HG03575 (cell line): ENCODE results near the gene CCL27.

ENCODE experiments used
- ATAC-seq: cut with Tn5 transposase; IDR thresholded peaks from one replicate; pipeline ENCODE4 v1.9.1; 2021; ENCODE audit not compliant: unreplicated experiment, insufficient number of reproducible peaks, low FRiP score; ENCODE audit errors: extremely low read depth

The CCL27 gene

DNA sequence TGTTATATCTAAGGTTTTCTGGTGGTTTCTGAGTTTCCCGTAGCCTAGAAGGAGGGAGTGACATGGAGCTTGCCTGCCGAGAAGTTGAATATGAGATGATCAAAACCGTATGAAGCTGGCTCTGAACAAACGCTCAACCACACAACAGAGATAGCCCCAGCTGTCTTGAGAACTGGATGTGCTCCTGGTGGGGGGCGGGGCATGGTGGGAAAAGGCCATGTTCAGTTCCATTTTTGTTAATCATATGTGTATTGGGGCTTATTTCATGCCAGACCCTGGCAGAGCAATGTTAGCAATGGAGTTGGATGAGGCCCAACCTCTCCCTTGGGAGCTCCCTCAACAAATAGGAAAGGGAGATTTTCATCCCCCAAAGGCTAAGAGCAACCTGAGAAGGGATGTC, 23.8 kb upstream of the CCL27 start:
- no peak for ATAC-seq

DNA sequence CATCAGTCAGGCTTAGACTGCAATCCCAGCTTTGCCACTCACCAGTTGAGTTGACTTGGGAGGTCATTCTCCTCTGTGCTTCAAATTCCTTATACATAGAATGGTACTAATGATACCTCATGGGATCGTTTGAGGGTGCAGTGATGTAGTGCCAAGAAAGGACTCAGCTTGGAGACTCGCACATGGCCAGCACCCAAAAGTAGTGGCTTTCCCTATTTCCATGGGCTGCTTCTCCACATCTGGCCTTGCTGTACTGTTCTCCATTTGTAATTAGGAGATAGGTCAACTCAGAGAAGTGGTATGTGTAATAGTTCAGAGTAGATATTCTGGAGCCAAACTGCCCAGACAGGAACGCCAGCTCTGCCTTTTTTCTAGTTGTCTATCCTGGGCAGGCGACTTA, 23.1 kb upstream of the CCL27 start:
- no peak for ATAC-seq

DNA sequence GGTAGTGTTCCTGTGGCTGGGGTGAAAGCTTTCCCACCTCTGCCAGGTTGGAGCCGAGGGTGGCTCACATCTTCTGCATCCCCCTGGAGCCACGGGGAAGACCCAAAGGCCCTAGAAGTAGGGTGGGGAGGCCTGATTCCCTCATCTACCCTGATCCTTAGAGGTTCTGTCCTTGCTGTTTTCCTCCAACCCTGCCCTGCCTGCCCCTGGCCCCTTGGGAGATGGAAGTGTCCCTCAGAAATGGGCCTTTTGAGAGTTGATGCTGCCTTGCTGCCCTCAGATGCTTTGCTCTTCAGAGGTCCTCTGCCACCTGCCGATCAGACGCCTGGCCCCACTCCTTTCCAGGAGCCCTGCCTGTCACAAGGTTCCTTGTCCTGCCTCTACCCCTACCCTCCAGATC, 22.4 kb upstream of the CCL27 start:
- no peak for ATAC-seq

DNA sequence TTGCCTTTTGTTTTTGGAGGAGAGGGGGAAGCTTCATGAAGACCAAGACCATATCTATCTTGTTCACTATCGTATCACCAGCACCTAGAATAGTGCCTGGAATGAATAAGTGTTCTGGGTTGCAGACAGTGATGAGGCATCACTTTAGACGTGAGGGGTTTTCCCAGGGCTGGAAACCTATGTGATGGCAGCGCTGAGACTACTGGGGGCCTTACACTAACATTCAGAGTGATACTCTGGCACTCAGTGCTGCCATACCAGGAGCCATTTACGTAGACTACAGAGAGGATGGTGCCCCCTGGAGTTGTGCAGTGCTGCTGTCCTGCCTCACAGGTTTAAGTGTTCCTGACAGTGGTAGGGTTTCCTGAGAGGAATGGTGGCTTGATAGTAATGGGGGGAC, 21.7 kb upstream of the CCL27 start:
- no peak for ATAC-seq

GRCh38 chr9:34675869-34676268, 13.4 kb upstream of the CCL27 start:
- no peak for ATAC-seq

DNA sequence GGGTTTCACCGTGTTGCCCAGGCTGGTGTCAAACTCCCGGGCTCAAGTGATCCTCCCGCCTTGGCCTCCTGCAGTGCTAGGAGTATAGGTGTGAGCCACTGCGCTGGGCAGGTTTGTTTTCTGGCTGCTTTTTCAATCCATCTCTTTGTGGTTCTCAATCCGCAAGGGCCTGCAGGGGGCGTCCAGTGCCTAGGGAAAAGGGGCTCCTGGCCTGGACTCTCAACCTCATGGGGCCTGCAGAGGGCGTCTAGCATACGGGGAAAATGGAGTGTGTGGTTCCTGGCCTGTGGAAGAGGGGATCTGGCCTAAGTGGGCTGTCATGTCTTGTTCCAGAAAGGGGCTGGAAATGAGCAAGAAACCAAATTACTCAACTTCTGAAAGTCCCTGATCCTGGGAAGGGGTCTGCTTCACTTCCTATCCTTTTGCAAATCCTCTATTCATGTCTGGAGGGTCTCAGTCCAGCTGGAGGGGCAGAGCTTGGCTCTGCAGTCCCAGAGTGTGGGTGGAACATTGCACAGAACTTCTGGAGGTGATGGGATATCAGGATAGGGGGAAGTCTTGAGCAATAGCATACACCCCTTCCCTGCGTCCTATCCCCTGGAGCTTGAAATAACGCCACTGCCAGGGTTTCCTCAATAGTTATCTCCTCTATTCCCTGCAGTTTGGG, 12.7 kb upstream of the CCL27 start:
- no peak for ATAC-seq

GRCh38 chr9:34674440-34674839, 12.0 kb upstream of the CCL27 start:
- no peak for ATAC-seq

DNA sequence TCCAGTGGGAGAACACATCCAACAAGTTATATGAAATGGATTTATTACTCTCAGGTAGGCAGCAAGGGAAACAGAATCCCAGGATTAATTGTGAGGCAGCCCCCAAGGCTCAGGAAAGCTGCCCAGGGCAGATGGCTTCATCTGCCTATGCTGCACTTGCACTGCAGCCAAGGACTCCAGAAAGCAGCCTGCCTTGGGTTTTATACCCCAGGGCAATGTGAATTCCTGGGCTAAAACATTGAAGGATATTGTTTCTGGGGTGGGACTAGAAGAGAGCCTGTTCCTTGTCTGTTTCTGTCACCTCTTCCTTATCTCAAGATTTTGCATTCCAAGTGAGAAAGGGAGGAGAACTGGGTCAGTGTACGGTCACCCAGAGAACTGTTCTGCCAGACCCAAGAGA, 8.8 kb upstream of the CCL27 start:
- no peak for ATAC-seq

DNA sequence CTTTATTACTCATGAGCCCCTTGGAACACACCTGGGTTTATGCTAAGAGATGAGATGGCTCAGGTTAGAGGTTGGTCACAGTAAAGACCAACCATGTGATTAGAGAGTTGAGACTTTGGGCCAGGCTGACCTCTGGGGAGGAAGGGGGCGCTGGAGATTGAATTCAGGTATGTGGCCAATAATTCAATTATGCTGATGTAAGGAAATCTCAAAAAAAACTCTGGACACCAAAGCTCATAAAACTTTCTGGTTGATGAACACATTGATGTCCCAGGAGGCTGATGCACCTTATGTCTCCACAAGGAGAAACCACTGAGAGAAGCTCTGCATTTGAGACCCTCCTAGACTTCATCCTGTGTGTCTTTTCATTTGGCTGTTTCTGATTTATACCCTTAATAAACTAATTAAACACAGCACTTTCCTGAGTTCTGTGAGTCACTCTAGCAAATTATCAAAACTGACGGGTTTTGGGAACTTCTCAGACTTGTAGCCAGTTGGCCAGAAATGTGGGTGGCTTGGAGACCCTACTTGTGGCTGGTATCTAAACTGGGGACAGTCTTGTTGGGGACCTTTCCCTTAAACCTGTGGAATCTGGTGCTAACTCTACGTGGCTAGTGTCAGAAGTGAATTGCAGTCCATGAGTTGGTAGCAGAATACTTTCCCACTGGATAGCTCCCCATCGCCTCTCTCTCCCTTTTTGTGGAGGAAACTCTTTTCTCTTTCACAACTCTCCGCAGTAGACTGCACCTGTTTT, 7.5 kb upstream of the CCL27 start:
- no peak for ATAC-seq

- ATAC-seq = no peak
Observed at GRCh38 chr9:34665381-34666250, 3.2 kb upstream of the CCL27 start.

- ATAC-seq = no peak
Observed at GRCh38 chr9:34665067-34665380, 2.6 kb upstream of the CCL27 start.

DNA sequence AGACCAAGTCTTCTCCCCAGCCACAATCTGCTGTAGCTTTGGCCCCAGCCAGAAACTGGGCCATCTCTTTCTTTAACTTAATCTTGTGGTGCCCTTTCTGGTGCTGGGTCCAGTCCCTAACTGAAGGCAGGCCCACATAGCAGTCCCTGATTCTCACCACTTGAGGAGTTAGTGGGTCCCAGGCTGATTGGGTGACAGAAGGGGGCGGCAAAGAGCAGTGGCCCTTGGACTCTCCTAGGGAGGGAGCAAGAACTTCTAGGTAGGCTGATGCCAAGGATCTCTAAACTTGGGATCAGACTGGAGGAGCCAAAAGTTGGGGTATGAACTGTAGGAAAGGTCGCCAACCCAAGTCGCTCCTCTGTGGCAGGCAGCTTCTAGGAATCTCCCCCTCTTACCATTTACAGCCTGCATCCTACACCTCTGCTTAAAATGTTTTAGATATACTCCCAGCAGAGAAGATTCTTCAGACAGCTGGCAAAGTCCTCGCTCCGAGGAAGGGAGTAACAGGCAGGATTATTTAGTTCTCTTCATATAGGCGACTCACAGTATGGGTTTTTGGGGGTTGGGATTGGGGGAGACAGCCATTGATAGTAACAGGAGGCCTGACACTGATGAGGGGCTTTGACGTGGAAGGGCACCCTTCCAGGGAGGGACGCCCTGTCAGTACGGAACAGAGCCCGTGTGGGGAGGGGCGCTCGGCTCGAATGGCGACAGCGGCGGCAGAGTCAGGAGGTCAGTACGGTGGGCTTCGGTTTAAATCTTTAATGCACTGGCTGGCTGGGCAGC, 2.0 kb upstream of the CCL27 start:
- ATAC-seq = no peak

DNA sequence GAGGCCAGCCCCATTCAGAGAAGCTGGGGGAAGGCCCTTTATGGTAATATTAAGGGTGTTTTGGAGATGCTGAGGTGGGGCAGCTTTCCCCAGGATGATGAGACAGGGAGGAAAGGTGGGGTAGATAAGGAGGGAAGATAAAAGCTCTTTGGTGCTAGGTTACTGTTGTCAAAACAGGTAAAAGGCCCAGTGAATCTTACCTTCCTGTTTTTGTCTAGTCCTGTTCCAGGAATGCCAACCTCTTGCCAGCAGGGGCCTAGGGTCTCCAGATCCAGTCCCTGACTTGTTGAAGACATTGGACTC, 797 bp upstream of the CCL27 start:
- ATAC-seq = no peak

DNA sequence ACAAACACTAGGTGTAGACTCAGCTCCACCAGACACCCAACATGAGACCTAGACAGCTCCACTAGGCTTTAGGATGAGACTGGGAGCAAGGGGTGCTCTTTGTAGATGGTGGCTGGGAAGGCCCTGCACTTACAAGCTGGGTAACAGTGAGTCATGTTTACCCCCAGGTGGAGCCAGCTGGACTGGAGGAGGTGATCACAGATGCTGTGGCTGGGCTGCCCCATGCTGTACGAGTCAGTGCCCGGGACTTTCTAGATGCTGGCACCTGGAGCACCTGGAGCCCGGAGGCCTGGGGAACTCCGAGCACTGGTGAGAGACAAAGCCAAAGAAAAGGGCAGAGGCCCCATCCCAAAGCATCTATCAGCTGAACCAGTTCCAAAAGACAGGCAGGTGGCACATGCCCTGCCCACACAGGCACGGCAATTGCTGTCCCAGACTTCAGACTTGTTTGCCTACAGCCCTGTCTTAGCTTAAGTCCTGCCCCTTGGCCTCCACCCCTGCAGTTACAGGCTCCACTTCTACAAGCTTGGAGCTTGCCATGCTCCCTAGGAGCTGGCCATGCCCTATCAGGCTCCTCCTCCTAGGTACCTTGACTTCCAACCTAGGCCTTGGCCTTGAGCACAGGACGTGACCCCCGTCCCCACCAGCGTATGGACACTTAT, 2.7 kb downstream of the CCL27 start:
- no peak for ATAC-seq

GRCh38 chr9:34658461-34658860, 4.0 kb downstream of the CCL27 start:
- no peak for ATAC-seq

DNA sequence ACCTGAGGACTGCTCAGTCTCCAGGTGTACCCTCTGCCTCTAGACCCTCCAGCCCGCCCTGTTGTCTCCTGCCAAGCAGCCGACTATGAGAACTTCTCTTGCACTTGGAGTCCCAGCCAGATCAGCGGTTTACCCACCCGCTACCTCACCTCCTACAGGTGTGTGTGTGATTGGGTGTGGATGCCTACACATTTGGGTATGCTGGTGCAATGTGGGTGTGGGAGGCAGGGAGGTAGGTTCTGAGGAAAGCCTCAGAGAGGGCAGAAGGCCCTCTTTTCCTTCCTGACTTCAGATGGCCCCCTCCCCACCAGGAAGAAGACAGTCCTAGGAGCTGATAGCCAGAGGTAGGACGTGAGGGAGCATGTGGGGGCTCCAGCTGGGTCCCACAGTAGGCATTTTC, 5.5 kb downstream of the CCL27 start:
- no peak for ATAC-seq

DNA sequence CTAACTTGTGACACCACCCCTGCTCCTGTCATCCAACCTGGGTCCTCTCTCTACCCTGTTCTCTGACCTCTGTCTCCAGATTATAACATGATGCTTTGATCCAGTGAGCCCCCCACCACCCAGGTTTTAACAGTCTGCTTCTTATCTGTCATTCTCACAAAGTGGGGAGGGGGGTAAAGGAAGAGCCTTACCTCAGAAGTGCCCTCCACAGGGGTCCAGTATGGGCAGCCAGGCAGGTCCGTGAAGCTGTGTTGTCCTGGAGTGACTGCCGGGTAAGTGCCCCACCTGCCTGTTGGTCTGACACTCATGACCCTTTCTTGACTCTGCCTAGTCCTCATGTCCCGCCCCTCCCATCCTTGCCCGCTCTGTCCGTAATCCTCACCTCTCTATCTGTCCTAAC, 7.1 kb downstream of the CCL27 start:
- ATAC-seq = no peak

GRCh38 chr9:34654323-34655051, 8.0 kb downstream of the CCL27 start:
- ATAC-seq = no peak
